ENCODE data around the gene NTNG1. TPM values are rescaled to one million over a fixed set of nuclear protein-coding genes. Genes with fewer than 3 reads are reported as not detected.

The NTNG1 gene
- total and polyA plus RNA-seq, 2 of the 13 experiments (the other 11 are each of a cell fraction or from before 2014, with no cell fraction given): not detected

GRCh38 chr1:107430540-107431228, 289.8 kb downstream of the NTNG1 start (continued):
- TF ChIP-seq PPARG (CRISPR knock-in tag; conservative IDR thresholded peaks at IDR 0.05) (peak; percentile 54; the same call in 1 of the 2 replicates), NONO (IDR thresholded peaks at IDR 0.05) (no peak), NONO (CRISPR knock-in tag; conservative IDR thresholded peaks at IDR 0.05) (peak; percentile 61; the same call in 1 of the 2 replicates), CC2D1A (CRISPR knock-in tag; IDR thresholded peaks at IDR 0.05) (no peak), POLR2G (IDR thresholded peaks at IDR 0.05; ENCODE audit: low read depth, low read length) (no peak), ZSCAN31 (CRISPR knock-in tag; IDR thresholded peaks at IDR 0.05; ENCODE audit: low read depth) (0 out of 2 replicates have a peak, but pooled peaks have one; percentile 31), ZMAT5 (CRISPR knock-in tag; IDR thresholded peaks at IDR 0.05; ENCODE audit: borderline replicate concordance, low read depth) (no peak), KLF6 (CRISPR knock-in tag; IDR thresholded peaks at IDR 0.05) (0 out of 2 replicates have a peak, but pooled peaks have one; percentile 39), TBL1XR1 (IDR thresholded peaks at IDR 0.05; ENCODE audit: borderline replicate concordance, low read length, partially characterized antibody) (no peak), ESRRA (CRISPR knock-in tag; IDR thresholded peaks at IDR 0.05; ENCODE audit: low read depth) (no peak), PHF5A (CRISPR knock-in tag; IDR thresholded peaks at IDR 0.05; ENCODE audit: low read depth, unreplicated experiment) (no peak), CBX1 (IDR thresholded peaks at IDR 0.05; ENCODE audit: low read depth) (no peak), MIER2 (CRISPR knock-in tag; IDR thresholded peaks at IDR 0.05) (no peak), ZFP82 (CRISPR knock-in tag; IDR thresholded peaks at IDR 0.05; ENCODE audit: borderline replicate concordance) (no peak), CREBL2 (CRISPR knock-in tag; IDR thresholded peaks at IDR 0.05; ENCODE audit: borderline replicate concordance) (no peak), GFI1 (CRISPR knock-in tag; IDR thresholded peaks at IDR 0.05; ENCODE audit: borderline replicate concordance) (no peak), ZBTB4 (CRISPR knock-in tag; IDR thresholded peaks at IDR 0.05; ENCODE audit: borderline replicate concordance) (no peak), NFKBIZ (CRISPR knock-in tag; IDR thresholded peaks at IDR 0.05) (no peak), MATR3 (CRISPR knock-in tag; IDR thresholded peaks at IDR 0.05) (no peak), TCF7 (IDR thresholded peaks at IDR 0.05; ENCODE audit: low read depth) (no peak), TAF1 (CRISPR knock-in tag; IDR thresholded peaks at IDR 0.05) (no peak), RBFOX2 (IDR thresholded peaks at IDR 0.05; ENCODE audit: low read depth, low read length) (no peak), FIP1L1 (IDR thresholded peaks at IDR 0.05; ENCODE audit: borderline replicate concordance, insufficient read depth, low read depth, low read length) (no peak), ZBTB21 (CRISPR knock-in tag; IDR thresholded peaks at IDR 0.05) (no peak), HHEX (CRISPR knock-in tag; IDR thresholded peaks at IDR 0.05) (no peak), ZNF546 (CRISPR knock-in tag; conservative IDR thresholded peaks at IDR 0.05) (no peak), MYC (CRISPR knock-in tag; IDR thresholded peaks at IDR 0.05; ENCODE audit: borderline replicate concordance) (no peak)
- TF ChIP-seq, protein P1, sequence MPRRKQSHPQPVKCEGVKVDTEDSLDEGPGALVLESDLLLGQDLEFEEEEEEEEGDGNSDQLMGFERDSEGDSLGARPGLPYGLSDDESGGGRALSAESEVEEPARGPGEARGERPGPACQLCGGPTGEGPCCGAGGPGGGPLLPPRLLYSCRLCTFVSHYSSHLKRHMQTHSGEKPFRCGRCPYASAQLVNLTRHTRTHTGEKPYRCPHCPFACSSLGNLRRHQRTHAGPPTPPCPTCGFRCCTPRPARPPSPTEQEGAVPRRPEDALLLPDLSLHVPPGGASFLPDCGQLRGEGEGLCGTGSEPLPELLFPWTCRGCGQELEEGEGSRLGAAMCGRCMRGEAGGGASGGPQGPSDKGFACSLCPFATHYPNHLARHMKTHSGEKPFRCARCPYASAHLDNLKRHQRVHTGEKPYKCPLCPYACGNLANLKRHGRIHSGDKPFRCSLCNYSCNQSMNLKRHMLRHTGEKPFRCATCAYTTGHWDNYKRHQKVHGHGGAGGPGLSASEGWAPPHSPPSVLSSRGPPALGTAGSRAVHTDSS (CRISPR knock-in tag; conservative IDR thresholded peaks at IDR 0.05): no peak
